ES-I3 (cell line): ENCODE data around the gene SS18L1.

Experiments
- H3K36me3 ChIP-seq: 2 replicates; pipeline ENCODE4 v1.6.1; 2013; ENCODE audit warnings: mild to moderate bottlenecking, low read length, control low read depth, moderate library complexity; ENCODE audit not compliant: insufficient read depth
- H3K4me1 ChIP-seq: 2 replicates; pipeline ENCODE4 v1.6.1; 2013; ENCODE audit warnings: mild to moderate bottlenecking, control low read depth, low read length; ENCODE audit not compliant: insufficient read depth
- H3K9ac ChIP-seq: 2 replicates; pipeline ENCODE4 v1.6.1; 2013; ENCODE audit warnings: low read depth, mild to moderate bottlenecking, low read length, moderate library complexity
- H3K9me3 ChIP-seq: 2 replicates; pipeline ENCODE4 v1.6.1; 2013; ENCODE audit warnings: mild to moderate bottlenecking, low read length, moderate library complexity; ENCODE audit not compliant: control insufficient read depth, insufficient read depth

SS18L1 gene

DNA sequence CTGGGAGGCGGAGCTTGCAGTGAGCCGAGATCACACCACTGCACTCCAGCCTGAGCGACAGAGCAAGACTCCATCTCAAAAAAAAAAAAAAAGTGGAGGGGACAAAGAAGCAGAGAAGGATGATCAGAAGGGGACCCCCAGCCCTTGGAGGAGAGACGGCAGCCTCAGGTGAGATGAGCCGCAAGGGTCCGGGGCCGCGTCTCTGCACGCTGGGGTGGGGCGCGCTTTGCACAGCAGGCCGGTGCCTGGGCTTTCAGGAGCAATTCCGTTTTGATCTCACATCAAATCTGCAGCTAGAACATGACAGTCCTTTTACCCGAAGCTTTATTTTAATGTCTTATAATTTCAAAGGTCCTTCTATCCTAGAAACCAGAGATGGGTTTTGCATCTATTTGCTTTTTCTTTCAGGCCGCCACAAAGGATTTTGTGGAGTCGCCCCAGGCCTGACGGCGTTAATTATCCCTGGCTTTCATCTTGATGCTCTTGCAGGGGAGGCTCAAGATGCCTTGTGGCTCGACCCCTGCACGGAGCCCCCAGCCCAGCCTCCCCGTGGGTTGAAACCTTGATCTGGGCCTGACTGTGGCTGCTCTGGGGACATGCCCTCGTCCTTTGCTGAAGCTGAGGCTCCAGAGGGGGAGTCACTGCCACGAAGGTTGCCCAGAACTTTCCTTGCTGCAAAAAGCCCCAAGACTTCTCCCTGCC, 59.3 kb downstream of the SS18L1 start:
- H3K36me3 ChIP-seq: no peaks in the 10 kb centered on the region
- H3K4me1 ChIP-seq: no peaks in the 10 kb centered on the region
- H3K9me3 ChIP-seq: no peaks in the 10 kb centered on the region
- no peak overlapping the region for H3K9ac ChIP-seq

DNA sequence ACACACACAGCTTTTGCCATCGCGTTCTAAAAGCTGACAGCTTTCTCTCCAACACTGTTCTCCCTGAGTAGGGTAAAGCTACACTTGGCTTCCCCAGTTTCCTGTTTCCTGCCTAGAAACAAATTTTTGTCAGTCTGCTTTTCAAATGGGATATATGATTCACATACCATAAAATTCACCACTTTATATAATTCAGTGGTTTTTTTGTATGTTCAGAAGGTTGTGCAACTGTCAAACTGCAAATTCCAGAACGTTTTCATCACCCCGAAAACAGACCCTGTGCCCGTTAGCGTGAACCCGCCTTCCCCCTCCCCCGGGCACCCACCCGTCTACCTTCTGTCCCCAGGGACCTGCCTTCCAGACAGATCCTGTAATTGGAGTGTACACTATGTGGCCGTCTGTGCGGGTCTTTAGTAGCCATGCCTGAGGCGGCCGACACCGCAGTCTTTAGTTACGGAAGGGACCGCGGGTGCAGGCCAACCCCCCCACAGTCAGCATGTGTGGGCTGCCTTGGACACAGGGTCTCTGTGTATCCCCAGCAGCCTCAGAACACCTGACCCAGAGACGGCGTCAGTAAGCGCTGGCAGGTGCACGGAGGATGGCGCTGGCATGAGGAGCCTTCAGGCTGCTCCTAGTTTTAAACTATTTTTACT, 59.9 kb downstream of the SS18L1 start:
- Histone ChIP-seq H3K36me3 (no peaks in the 10 kb centered on the region), H3K9ac (no peak overlapping the region), H3K9me3 (no peaks in the 10 kb centered on the region), H3K4me1 (no peaks in the 10 kb centered on the region)

- H3K9me3 ChIP-seq: no peaks in the 10 kb centered on the region
- H3K9ac ChIP-seq: no peak overlapping the region
- H3K4me1 ChIP-seq: no peaks in the 10 kb centered on the region
- H3K36me3 ChIP-seq: no peaks in the 10 kb centered on the region
Measured at GRCh38 chr20:62205618-62206387, 62.2 kb downstream of the SS18L1 start.

- Histone ChIP-seq H3K4me1 (no peaks in the 10 kb centered on the region), H3K9me3 (no peaks in the 10 kb centered on the region)
Measured at GRCh38 chr20:62206388-62206775, 62.8 kb downstream of the SS18L1 start.

GRCh38 chr20:62208061-62208794, 64.7 kb downstream of the SS18L1 start:
- H3K4me1 ChIP-seq: no peaks in the 10 kb centered on the region
- H3K9ac ChIP-seq: no peak overlapping the region
- no peaks in the 10 kb centered on the region for H3K36me3 ChIP-seq

More at GRCh38 chr20:62206388-62206775, 62.8 kb downstream of the SS18L1 start:
- no peaks in the 10 kb centered on the region for H3K36me3 ChIP-seq
- H3K9ac ChIP-seq: no peak overlapping the region

DNA sequence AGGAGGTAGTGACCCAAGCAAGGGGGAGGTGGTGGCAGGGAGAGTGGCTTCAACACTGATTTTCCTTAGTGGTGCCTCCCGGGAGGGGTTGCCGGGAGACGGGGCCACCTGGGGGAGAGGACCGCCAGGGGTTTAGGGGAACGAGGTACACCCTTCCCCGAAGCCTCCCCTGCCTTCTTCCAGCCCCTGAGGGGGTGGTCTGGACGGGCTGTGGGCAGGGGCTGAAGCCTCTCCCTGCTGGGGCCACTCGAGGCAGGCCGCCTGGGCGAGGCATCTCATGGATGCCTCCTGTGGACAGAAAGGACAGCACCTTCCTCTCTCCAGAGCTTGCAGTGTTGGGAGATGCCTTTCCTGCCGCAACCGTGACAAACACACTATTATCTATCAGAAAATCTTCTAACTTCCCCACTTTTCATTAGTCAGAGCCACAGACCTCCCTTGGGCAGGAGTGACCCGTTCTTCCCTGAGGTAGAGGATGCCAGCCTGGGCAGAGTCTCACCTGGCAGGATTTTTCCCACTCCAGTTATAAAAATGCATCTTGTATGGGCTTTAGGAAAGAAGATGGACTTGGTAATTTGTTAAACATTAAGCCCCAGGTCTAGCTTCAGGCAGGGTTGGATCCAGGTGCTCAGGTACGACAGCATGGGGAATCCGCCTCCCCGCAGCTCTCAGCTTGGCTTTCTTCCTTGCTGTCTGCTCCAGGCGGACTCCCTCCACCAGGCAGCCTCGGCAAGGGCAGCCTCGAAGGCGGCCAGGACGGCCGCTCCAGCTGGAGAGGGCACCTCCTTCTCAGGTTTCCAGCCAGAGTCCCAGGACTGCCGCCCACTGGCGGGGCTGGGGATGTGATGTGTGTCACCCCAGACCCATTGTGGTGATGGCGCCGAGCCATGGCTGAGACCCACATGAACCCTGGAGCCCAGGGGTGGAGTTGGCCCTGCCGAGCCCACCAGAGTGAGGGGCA, 65.5 kb downstream of the SS18L1 start:
- no peaks in the 10 kb centered on the region for H3K4me1 ChIP-seq
- H3K9me3 ChIP-seq: no peaks in the 10 kb centered on the region
- no peaks in the 10 kb centered on the region for H3K36me3 ChIP-seq
- H3K9ac ChIP-seq: no peak overlapping the region

More at GRCh38 chr20:62208061-62208794, 64.7 kb downstream of the SS18L1 start:
- H3K9me3 ChIP-seq: no peaks in the 10 kb centered on the region

DNA sequence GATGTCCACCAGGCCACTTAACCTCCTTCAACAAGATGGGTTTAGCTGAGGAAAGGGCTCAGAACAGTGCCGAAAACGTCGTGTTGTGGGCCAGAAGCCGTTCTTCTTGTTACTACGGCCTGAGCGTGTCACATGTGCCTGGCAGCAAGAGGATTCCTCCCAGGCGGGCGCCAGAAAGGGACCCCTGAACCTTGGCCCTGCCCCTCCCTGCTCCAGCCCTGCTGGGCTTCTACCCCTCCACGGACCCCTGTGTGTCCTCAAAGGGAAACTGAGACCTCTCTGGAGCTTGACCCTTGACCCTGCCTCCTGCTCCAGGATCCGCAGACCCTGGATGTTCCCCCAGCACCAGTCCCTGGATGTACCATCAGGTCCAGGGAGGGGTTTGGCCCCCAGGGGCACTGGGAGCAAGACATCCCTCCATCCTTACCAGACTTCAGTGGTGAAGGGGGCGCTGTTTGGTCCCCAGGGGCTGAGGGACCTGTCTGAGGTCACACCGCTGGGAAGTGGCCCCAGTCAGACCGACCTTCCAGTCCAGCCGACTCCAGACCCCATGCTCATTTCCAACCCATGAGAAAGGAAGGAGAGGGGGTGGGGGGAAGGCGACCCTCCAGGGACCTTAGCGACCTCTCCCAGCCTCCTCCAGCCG, 66.4 kb downstream of the SS18L1 start:
- Histone ChIP-seq H3K9ac (no peak overlapping the region), H3K36me3 (no peaks in the 10 kb centered on the region), H3K9me3 (no peaks in the 10 kb centered on the region), H3K4me1 (no peaks in the 10 kb centered on the region)

DNA sequence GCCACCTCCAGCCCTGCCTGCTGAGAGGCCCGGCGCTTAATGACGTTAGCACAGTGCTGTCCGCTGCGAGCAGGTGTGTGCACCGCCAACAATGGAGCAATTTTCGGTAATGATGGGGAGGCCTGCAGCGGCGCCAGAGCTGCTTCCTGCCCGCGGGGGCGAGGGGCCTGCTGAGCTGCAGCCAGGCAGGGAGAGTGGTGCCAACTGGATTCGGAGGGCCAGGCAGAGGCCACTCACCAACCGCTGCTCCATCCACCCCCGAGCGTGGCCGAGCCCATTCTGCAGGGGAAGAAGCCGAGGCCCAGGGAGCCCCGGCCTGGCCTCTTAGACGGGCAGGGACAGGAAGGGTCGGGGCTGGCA, 66.9 kb downstream of the SS18L1 start:
- Histone ChIP-seq H3K9ac (no peak overlapping the region), H3K36me3 (no peaks in the 10 kb centered on the region), H3K9me3 (no peaks in the 10 kb centered on the region), H3K4me1 (no peaks in the 10 kb centered on the region)

DNA sequence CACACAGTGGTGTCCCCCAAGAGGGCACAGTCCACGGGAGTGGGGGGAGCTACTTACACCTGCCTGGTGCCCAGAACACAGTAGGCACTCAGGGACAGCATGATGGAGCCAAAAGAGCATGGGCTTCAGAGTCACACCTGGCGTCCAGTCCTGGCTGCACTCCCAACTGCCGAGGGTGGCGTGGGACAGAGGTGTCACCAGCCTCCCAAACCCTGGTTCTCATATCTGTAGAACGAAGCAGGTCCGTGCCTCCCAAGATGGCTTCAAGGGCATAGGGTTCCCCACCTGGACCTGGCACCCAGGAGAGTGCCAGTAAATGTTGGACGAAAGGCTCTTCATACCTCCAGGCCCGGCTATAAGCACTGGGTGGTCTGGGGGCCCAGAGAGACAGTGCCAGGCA, 67.6 kb downstream of the SS18L1 start:
- no peaks in the 10 kb centered on the region for H3K9me3 ChIP-seq
- no peaks in the 10 kb centered on the region for H3K4me1 ChIP-seq
- H3K9ac ChIP-seq: no peak overlapping the region
- H3K36me3 ChIP-seq: no peaks in the 10 kb centered on the region

DNA sequence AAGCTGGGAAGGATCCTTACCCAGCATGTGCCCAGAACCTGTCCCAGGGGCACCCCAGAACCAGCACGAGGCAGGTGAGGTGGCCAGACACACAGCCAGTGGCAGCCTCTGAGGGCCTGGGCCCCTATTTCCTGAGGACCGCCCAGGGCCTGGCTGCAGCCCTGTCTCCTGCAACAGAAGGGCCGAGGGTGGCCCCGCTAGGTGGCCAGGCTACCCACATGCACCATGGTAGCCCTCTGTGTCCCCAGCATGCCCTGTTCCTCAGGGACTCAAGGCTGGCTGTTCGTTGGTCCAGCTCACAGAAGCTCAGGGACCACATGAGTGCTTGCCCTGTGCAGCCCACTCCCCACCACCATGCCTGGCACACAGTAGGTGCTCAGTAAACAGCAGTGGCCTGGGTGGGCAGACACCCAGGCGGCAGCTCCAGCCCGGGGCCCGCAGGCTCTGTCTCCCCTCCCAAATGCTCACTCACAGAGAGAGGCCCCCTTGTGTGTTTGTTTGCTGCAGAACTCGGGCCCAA, 68.3 kb downstream of the SS18L1 start:
- no peaks in the 10 kb centered on the region for H3K4me1 ChIP-seq
- no peaks in the 10 kb centered on the region for H3K36me3 ChIP-seq
- no peaks in the 10 kb centered on the region for H3K9me3 ChIP-seq
- H3K9ac ChIP-seq: no peak overlapping the region

DNA sequence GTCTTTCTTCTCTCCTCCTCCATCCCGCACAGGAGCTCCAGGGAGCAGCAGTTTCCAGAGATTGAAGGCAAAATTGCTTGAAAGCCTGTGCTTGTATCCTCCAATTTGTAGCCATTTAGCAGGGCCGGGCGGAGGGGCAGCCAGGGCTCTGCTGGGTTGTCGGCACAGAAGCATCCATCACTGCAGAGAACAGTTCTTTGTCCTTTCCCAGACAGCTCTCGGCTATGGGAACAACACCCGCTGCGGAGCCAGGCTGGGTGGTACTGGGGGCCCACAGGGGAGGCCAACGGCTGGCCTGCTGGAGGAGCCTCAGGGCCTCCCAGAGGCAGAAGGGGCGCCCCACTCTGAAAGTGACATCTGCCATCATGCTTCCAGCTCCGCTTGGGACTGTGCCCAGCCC, 68.7 kb downstream of the SS18L1 start:
- Histone ChIP-seq H3K9ac (no peak overlapping the region), H3K36me3 (no peaks in the 10 kb centered on the region), H3K9me3 (no peaks in the 10 kb centered on the region), H3K4me1 (no peaks in the 10 kb centered on the region)

DNA sequence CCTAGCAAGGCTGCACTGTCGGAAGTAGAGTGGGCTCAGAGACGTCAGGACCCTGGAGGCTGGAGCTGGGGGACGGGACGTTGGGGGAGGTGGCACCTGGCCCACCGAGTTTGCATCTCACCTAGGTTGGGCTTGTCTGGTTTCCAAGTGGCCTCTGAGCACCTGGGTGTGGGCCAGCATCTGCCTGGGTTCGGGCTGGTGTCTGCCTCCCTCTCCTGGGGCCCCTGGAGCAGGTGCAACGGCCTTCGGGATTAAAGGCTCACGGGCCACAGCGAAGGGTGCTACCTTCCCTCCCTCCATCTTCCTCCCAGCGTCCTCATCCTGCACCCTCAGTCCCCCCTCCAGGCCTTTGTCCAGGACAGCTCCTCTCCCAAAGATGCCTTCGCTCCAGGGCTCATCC, 70.5 kb downstream of the SS18L1 start:
- H3K9me3 ChIP-seq: no peaks in the 10 kb centered on the region
- no peaks in the 10 kb centered on the region; the same call in 1 of the 2 replicates for H3K4me1 ChIP-seq
- H3K9ac ChIP-seq: no peak overlapping the region
- no peaks in the 10 kb centered on the region for H3K36me3 ChIP-seq
